ENCODE data around the gene ARPC1B. TPM values are rescaled to one million over a fixed set of nuclear protein-coding genes. Genes with fewer than 3 reads are reported as not detected.

The ARPC1B gene
- total and polyA plus RNA-seq, 4 donors: 43.9 to 182 (median 112) TPM

DNA sequence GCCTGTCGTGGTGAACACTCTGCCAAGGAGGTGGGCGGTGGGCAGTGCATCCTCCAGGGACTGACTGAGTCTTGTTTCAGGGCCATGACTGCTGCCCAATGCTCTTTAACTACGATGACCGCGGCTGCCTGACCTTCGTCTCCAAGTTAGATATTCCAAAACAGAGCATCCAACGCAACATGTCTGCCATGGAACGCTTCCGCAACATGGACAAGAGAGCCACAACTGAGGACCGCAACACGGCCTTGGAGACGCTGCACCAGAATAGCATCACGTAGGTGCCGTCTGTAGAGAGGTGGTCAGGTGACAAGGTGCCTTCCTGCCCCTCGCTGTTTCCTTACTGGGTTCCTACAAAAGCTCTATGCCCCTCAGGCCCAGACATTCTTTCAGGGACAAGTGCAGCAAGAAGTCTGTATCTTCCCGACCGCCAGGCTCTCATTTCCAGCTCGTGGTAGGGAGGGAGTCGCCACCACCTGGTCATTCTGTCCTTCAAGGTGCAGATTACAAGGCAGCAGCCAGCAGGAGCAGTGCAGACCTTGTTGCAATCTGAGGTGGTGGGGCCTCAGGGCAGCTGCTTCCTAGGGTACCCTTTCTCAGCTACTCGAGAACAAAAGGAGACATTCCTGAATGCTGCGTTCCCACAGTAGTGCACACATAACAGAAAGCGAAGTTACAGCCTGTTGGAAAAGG, 14.9 kb upstream of the ARPC1B start:
- Histone ChIP-seq H3K4me3 (ENCODE audit: low read depth in 1 of 3, low read length in 3 of 3) (no peak overlapping the region), H3K27me3 (ENCODE audit: control insufficient read depth in 4 of 4, insufficient read depth in 4 of 4, low read length in 3 of 4) (no peaks in the 10 kb centered on the region), H3K27ac (ENCODE audit: low read depth in 1 of 2, low read length in 2 of 2) (no peak overlapping the region), H3K9ac (ENCODE audit: low read depth in 1 of 2, low read length in 2 of 2) (no peak overlapping the region), H3K4me1 (ENCODE audit: control insufficient read depth in 4 of 4, insufficient read depth in 4 of 4, low read length in 3 of 4) (peaks cover 0 to 6% (median 2%) of the 10 kb centered on the region in 4 donors), H3K9me3 (ENCODE audit: control insufficient read depth in 4 of 4, low read length in 3 of 4) (no peaks in the 10 kb centered on the region), H3K36me3 (ENCODE audit: control insufficient read depth in 4 of 4, insufficient read depth in 3 of 4, low read depth in 1 of 4, low read length in 3 of 4) (peaks cover 14 to 55% (median 42%) of the 10 kb centered on the region in 4 donors)
- no peak for DNase-seq (ENCODE audit: low spot score)
- WGBS: 94% methylated on average over 22 of the region's 22 CpGs
- TF ChIP-seq JUND (IDR thresholded peaks at IDR 0.05) (no peak), HNF4A (conservative IDR thresholded peaks at IDR 0.05) (no peak), HNF4G (IDR thresholded peaks at IDR 0.05) (no peak), NR2F2 (IDR thresholded peaks at IDR 0.05) (no peak), TAF1 (conservative IDR thresholded peaks at IDR 0.05) (no peak), SP1 (IDR thresholded peaks at IDR 0.05) (no peak), RAD21 (IDR thresholded peaks at IDR 0.05) (no peak)
- TF ChIP-seq, protein P1, sequence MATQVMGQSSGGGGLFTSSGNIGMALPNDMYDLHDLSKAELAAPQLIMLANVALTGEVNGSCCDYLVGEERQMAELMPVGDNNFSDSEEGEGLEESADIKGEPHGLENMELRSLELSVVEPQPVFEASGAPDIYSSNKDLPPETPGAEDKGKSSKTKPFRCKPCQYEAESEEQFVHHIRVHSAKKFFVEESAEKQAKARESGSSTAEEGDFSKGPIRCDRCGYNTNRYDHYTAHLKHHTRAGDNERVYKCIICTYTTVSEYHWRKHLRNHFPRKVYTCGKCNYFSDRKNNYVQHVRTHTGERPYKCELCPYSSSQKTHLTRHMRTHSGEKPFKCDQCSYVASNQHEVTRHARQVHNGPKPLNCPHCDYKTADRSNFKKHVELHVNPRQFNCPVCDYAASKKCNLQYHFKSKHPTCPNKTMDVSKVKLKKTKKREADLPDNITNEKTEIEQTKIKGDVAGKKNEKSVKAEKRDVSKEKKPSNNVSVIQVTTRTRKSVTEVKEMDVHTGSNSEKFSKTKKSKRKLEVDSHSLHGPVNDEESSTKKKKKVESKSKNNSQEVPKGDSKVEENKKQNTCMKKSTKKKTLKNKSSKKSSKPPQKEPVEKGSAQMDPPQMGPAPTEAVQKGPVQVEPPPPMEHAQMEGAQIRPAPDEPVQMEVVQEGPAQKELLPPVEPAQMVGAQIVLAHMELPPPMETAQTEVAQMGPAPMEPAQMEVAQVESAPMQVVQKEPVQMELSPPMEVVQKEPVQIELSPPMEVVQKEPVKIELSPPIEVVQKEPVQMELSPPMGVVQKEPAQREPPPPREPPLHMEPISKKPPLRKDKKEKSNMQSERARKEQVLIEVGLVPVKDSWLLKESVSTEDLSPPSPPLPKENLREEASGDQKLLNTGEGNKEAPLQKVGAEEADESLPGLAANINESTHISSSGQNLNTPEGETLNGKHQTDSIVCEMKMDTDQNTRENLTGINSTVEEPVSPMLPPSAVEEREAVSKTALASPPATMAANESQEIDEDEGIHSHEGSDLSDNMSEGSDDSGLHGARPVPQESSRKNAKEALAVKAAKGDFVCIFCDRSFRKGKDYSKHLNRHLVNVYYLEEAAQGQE (IDR thresholded peaks at IDR 0.05): no peak
- TF ChIP-seq, protein P2, sequence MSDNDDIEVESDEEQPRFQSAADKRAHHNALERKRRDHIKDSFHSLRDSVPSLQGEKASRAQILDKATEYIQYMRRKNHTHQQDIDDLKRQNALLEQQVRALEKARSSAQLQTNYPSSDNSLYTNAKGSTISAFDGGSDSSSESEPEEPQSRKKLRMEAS (IDR thresholded peaks at IDR 0.05): no peak

DNA sequence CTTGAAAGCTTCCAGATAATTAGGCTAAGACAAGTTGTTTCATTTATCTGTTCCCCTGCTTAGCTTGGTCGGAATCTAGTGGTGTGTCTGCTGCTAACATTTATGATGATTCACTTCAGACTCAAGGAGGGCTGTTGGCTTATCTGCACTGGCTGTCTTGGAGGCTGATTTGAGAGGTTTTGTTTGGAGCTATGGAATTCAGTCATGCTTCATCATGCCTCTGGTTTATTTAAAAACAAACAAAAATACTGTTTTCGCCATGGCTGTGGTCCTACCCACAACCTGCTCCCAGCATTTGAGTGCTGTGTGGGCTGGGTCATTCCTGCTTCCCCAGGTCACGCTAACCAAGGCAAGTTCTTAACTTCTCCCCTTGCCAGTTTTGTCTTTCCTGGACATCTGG, 11.7 kb upstream of the ARPC1B start:
- Histone ChIP-seq H3K27me3 (ENCODE audit: control insufficient read depth in 4 of 4, insufficient read depth in 4 of 4, low read length in 3 of 4) (no peaks in the 10 kb centered on the region), H3K9me3 (ENCODE audit: control insufficient read depth in 4 of 4, low read length in 3 of 4) (no peaks in the 10 kb centered on the region), H3K27ac (ENCODE audit: low read depth in 1 of 2, low read length in 2 of 2) (no peak overlapping the region), H3K9ac (ENCODE audit: low read depth in 1 of 2, low read length in 2 of 2) (no peak overlapping the region), H3K4me1 (ENCODE audit: control insufficient read depth in 4 of 4, insufficient read depth in 4 of 4, low read length in 3 of 4) (no peaks in the 10 kb centered on the region), H3K36me3 (ENCODE audit: control insufficient read depth in 4 of 4, insufficient read depth in 3 of 4, low read depth in 1 of 4, low read length in 3 of 4) (peaks cover 21 to 66% (median 44%) of the 10 kb centered on the region in 4 donors), H3K4me3 (ENCODE audit: low read depth in 1 of 3, low read length in 3 of 3) (no peak overlapping the region)
- WGBS: 90% methylated on average over 3 of the region's 3 CpGs
- TF ChIP-seq FOXA1 (IDR thresholded peaks at IDR 0.05) (no peak), HNF4A (conservative IDR thresholded peaks at IDR 0.05) (no peak), GABPA (IDR thresholded peaks at IDR 0.05 in 1 of 2, conservative IDR thresholded peaks at IDR 0.05 in 1 of 2) (no peak)
- TF ChIP-seq, protein P2 (IDR thresholded peaks at IDR 0.05): no peak
- TF ChIP-seq, protein P1 (IDR thresholded peaks at IDR 0.05): no peak
- no peak for DNase-seq (ENCODE audit: low spot score)

All from liver (tissue), 9 donors.